ENCODE measurements around the gene RPRD1B. TPM values are rescaled to one million over a fixed set of nuclear protein-coding genes. Genes with fewer than 3 reads are reported as not detected.

The RPRD1B gene, protein sequence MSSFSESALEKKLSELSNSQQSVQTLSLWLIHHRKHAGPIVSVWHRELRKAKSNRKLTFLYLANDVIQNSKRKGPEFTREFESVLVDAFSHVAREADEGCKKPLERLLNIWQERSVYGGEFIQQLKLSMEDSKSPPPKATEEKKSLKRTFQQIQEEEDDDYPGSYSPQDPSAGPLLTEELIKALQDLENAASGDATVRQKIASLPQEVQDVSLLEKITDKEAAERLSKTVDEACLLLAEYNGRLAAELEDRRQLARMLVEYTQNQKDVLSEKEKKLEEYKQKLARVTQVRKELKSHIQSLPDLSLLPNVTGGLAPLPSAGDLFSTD
- 74.2 TPM for total RNA-seq
- long read RNA-seq, transcript RPRD1B-204 (2 exons, 571 nt): minor isoform, 9 of 68 reads
- long read RNA-seq, transcript RPRD1B-205 (2 exons, 554 nt): minor isoform, 9 of 68 reads
- long read RNA-seq, transcript RPRD1B-201 (7 exons, 3,874 nt): major isoform, 24 of 68 reads
- long read RNA-seq, partial matches to known transcripts: 9 of 68 reads
- long read RNA-seq, other reads (novel, unspliced or antisense): 17 of 68 reads

DNA sequence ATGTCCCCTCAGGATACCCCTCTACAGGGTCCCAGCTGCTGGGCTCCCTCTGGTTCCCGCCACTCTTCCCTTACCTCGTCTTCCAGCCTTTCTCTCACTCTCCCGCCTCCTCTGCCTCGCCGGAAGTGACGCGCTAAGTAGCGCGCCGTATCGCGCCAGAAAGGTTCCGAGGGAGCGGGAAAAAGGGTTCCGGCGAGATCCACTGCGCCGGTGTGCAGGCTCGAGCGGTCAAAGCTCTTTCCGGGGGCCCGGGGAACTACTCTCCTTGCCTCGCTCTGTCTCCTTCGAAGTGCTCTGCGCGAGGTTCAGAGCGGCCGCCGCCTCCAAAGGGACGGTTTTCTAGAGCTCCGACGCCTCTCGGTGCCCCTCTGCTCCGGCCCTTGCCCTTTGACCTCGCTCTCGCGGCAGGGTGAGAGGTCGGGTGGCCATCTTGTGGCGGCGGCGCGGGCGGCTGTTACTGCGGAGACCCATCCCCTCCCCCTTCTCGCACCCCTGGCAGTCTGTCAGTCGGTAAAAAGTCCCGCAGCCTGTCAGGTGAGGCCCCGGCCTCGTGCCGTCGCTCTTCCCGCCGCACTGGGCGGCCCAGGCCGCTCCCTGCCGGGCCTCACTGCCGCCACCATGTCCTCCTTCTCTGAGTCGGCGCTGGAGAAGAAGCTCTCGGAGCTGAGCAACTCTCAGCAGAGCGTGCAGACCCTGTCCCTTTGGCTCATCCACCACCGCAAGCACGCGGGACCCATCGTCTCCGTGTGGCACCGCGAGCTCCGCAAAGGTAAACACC is at the start of gene RPRD1B, which contains the start of gene TTI1:
RPRD1B (plus strand) TSS at position 417 of the 778 bp plus-strand sequence; CDS start at position 619, 202 bp downstream.
TTI1 (minus strand) TSS at position 127 of the 778 bp plus-strand sequence. CDS start 19,640 bp downstream, outside the sequence.
- ATAC-seq (ENCODE audit: poor library complexity) (peak; percentile 98), DNase-seq (peak; percentile 95)
- intact Hi-C loops (cut with DNase I): no loop called here

DNA sequence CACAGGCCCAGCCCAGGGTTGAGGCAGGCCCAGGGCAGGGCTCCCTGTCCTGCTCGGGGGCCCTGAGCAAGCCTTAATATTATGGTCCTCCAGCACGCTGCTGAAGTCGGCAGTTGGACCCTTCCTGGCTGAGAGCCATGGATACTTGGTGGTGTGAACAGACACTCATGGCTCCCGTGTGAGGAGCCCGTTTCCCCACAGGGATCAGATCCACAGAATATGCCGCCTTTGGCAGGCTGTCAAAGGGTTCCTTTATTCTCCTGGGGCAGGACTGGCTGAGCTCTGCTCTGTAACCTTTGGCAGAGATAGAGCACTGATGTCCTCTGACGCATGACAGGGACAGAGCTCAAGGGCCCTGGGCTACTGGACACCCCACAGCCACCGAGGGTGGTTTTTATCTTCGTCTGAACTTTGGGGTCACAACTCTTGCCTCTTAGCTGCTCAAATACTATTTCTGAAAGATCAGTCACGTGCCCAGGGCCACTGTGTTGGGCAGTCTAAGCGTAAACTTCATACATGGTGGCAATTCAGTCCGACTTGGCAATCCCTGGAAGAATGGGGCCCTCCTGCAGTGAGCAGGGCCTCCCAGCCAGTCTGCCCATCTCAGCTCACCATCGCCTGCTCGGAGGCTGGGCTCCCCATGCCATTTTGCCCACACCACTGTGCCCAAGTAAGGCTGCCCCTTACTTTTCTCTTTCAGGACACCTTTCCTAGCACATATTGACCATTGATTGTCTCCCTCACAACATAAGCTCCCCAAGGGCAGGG is 49.3 kb upstream of the RPRD1B start:
- intact Hi-C loops (cut with DNase I): loop anchor here (5.0 kb wide), 1 partner anchor 82 kb away; the partner anchor contains the start of gene VSTM2L
- ATAC-seq (ENCODE audit: poor library complexity): peak; percentile 51
- peak; percentile 63 for DNase-seq

DNA sequence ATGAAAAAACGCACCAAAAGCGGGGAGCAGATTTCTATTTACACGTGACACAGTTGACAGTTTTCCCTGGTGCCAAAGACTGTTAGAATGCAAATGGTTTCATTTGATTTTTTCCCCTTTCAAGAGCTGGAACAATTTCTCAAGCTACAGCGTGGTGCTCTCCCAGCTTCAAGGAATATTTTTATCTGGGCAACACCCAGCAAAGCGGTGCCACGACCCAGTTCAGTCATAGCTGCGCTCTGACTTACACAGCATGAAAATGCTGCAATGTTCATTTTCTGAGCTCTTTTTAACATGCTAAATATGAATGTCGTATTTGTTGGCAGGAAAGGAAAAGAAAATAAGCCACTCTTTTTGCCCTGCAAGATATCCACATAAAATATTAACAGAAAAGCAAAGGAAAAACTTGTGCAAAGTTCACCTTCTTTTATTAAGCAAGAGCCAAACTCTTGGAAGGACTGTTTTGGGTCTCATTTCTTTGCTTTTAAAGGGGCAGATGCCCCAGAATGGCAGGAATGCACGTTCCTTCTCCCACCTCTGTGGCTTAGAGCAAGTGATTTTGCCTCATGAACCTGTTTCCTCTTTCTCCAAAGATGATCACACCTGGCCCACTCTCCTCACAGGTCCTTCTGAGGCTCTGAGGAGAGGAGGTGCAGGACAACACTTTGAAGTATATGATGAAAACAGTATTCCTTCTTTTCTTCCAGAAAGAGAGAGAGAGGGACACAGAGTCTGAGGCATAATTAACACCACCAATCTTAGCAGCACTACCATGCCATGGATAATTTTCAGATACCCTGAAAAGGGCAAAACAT is 47.3 kb upstream of the RPRD1B start:
- intact Hi-C loops (cut with DNase I): no loop called here
- DNase-seq: no peak
- peak; percentile 23 for ATAC-seq (ENCODE audit: poor library complexity)

DNA sequence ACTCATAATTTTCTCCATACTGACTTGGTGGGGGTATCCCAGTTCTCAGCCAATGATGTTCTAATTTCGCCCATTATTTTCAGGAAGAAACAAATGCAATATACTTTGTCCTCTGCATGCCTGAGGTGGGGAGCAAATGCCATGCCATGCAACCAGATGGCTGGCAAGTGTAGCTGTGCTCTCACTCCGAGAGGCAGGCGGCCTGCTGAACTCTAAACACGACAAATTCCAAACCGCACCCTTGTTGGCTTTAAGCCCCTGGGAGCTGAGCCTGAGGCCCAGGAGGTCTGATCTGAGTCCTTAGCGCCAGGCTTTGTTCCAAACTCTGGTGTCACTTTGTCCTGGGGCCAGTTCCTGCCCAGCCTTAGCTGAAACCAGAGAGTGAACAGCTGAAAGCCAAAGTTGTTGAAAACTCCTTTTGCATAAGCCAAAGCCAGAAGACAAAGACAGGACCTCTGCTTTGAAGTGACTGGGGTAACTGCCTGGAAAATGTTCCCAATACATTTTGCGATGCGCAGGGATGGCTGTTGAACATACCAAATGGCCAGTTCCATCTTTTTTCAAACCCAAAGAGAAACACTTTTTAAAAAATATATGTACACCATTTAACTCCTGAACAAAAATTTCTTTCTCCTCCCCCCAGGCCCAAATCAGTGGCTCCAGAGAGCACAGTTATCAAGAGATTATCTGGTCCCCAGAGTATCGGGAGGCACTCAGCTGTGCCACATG is 46.5 kb upstream of the RPRD1B start:
- ATAC-seq (ENCODE audit: poor library complexity): peak; percentile 69
- DNase-seq: peak; percentile 86
- intact Hi-C loops (cut with DNase I): no loop called here

DNA sequence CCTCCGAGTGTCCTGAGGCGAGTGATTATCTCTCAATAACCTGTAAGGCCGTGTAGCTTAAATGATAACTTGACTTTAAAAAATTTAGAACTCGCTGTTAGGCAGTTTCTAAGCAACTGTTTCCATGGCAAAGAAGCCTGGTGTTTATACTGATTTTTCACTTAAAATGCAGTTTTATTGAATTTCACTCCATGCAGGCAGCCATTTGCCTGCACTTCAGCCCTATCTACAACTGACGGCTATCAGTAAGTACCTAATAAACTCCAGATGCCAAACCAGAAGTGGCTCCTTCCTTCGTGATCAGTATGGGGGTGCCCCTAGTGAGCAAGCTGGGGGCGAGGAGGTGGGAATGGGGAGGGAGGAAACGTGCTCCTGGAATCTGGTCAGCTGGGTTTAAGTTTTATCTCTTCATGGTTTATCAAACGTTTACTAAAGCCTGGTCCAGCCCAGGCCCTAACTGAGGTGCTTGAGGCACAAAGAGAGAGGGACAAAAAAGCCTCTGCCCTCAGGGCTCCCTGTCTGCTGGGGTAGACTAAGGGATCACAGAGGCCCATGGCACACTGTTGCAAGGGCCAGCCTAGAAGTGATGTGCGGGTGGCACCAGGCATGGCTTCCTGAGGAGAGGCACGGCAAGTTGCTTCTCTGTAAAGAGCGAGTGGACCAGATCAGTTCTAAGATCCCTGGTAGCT is 45.8 kb upstream of the RPRD1B start:
- DNase-seq: no peak
- intact Hi-C loops (cut with DNase I): no loop called here
- no peak for ATAC-seq (ENCODE audit: poor library complexity)

DNA sequence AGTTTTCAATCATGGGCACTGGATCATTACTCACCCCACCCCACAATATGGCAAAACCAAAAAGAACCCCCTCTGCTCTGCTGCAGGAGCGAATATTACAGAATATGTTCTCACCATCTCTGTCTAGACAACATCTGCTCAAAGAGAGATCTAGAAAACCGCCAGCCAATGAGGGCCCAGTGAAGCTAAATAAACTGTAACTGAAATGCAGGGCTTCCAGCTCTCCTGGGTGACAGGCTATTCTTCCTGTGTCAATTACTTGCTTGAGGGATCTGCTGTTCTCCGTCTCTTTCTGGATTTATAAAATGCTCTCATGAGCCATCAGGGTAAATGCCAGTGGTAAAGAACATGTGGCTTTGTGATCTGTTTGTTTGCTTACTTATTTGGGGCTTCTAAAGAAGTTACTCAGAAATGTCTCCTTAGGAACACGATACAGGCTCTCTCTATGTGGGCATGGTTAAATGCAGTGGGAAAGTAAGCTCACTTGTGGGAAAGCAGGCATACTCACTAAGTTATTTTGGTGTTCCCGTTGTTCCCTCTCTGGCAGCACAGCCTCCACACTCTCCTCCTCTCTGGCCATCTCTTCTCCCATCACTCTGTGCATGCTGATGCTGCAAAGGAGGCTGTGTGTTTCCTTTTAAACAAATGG is 45.1 kb upstream of the RPRD1B start:
- ATAC-seq (ENCODE audit: poor library complexity) (no peak), DNase-seq (no peak)
- intact Hi-C loops (cut with DNase I): no loop called here

DNA sequence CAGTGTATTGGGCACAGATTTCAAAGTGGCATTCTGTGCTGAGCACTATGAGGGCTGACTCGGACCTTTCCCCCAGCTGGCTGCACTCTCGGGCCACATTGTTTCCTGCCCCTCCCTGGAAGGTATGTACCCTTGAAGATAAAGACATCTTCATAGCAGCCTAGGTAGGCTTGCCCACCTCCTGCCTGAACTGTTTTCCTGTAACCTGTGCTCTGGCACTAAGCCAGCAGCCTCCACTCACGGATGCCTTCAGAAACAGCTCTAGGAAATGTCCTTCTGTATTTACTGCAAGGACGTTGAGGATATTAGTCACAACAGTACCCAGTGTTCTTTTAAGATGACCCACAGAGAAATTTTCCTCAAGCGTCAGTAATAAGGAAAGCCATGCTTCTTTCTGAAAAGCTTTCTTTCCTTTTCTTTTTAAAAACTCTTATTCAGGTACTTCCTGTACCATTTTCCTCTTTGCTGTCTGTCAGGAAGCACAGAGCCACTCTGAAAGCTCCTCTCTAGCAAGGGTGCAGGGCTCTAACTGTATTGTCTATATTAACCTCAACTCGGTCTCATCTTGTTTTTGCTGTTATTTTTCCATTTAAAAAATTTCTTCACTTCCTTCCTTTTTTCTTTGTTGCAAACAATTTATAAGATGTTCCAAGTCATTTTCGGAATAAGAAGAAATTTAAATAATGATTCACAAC is 43.8 kb upstream of the RPRD1B start:
- DNase-seq (peak; percentile 56), ATAC-seq (ENCODE audit: poor library complexity) (peak; percentile 21)
- intact Hi-C loops (cut with DNase I): loop anchor here (10.0 kb wide), 2 partner anchors 235 to 425 kb away; no protein-coding TSS in a partner anchor

DNA sequence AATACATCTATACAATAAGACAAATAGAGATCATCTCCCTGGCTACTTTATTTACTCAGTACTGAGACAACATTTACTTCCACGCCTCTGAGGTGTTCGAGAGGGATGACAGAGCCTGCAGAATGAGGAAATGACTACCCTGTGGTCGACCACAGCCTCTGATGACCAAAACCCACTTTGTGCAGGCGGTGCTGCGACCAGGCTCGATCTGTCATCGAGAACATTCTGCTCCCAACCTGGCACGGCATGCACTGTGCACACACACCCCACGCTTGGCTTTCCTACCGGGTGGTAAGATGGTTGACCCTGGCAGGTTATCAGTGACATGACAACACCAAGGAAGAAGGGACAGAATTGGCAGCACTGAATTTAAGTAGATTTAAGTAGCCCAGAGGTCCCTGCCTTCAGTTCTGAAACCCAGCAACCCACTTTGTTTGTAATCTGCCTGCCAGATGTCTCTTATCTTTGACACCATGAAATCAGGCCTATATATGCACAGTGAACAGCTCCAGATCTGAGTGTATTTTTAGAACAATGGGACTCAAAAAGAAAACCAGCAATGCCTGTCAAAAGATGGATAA is 42.9 kb upstream of the RPRD1B start:
- intact Hi-C loops (cut with DNase I): loop anchor here (10.0 kb wide), 2 partner anchors 236 to 426 kb away; no protein-coding TSS in a partner anchor
- peak; percentile 75 for DNase-seq
- ATAC-seq (ENCODE audit: poor library complexity): peak; percentile 64

DNA sequence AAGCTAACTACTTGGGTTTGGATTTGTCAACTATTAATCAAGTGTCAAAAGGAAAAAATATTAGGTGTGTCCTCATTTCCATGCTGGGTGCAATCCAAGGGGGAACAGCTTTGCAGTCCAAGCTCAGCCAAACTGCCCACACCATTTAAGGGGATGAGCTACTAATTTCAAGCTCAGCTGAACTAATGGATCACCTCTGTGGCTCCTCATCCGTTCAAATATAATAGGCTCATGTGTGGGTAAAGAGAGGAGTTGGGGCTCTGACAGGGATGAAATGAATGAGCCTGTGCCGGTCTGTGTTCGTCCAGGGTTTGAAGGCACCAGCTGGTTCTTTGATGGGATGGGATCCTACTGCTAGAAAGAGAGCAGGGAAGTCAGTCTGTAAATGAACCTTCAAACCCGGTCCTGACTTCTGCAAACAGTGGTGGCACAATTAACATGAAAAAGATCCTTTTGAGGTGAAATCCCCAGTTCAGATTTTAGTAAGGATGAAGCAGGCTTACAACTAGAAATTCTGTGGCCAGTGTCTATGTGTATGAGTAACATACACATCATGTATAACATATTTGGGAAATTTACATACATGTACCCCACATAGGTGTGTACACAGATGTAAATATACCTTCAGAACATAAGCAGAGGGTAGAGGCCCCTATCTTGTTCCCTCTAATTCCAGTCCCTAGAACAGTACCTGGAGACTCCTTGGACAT is 42.2 kb upstream of the RPRD1B start:
- intact Hi-C loops (cut with DNase I): loop anchor here (10.0 kb wide), 2 partner anchors 237 to 427 kb away; no protein-coding TSS in a partner anchor
- ATAC-seq (ENCODE audit: poor library complexity): no peak

DNA sequence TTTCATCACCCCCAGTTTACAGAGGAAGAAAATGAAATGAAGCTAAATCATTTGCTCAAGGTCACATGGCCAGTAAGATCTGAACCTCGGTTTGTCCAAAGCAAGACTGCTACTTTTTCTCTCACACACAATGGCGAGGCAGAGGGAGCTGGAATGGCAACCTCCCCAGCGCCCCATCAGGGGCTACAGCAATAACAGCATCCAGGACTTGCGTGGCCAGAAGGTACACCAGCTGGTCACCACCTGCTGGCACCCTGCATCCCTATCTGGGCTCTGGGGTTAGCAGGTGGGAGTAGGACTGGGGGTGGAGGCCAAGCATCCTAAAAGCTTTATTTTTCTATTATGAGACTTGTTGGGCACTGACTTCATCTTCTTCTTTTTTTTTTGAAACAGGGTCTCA is 41.6 kb upstream of the RPRD1B start:
- intact Hi-C loops (cut with DNase I): loop anchor here (10.0 kb wide), 2 partner anchors 237 to 427 kb away; no protein-coding TSS in a partner anchor
- no peak for ATAC-seq (ENCODE audit: poor library complexity)
- DNase-seq: no peak

More for the DNA sequence above, 42.2 kb upstream of the RPRD1B start:
- no peak for DNase-seq

DNA sequence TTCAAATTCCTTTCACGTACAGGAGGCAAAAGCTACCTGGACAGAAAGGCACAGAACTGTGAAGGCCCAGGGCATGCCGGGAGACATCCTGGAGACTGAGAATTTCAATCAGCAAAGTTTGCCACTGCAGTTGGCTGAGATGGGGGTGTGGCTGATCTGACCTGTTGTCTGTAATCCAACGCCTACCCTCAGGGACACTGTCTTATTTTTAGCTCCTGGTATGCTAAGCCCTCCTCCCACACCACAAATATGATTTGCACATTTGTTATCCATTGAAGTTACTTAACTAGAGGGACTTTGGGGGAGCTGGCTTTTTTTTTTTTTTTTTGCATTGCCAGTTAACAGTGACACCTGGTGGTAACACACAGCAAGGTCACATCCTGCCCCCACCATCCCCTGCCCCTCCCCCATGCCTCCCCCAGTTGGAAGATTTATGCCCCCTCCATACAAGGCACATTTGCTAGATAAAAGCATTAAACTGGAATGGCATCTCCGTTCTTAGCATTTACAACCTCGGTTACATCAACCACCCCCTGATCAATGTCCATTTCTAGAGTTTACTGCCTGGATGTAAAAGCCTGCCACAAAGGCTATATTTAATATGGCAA is 40.6 kb upstream of the RPRD1B start:
- intact Hi-C loops (cut with DNase I): loop anchor here (10.0 kb wide), 2 partner anchors 238 to 428 kb away; no protein-coding TSS in a partner anchor
- peak; percentile 50 for DNase-seq

DNA sequence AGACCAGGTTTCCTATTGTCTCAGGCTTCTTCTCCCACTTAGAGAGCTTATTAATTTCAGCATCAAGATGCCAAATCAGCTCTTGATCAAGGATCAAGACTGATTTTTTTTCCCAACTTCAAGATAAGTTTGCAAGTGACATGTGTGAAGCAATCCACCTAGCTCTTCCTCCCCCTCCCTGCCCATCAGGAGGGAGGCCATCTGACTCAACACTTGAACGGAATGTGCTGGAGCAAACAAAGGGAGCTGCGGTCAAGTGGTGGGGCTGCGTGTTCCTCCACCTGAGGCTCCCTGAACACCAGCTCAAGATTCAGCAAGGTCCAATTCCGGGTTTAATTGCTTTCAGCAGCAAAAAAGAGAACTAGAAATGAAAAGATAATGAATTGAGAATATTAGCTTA is 39.0 kb upstream of the RPRD1B start:
- intact Hi-C loops (cut with DNase I): loop anchor here (10.0 kb wide), 2 partner anchors 240 to 430 kb away; no protein-coding TSS in a partner anchor
- no peak for ATAC-seq (ENCODE audit: poor library complexity)
- DNase-seq: no peak

More for the DNA sequence above, 40.6 kb upstream of the RPRD1B start:
- ATAC-seq (ENCODE audit: poor library complexity): peak; percentile 69

DNA sequence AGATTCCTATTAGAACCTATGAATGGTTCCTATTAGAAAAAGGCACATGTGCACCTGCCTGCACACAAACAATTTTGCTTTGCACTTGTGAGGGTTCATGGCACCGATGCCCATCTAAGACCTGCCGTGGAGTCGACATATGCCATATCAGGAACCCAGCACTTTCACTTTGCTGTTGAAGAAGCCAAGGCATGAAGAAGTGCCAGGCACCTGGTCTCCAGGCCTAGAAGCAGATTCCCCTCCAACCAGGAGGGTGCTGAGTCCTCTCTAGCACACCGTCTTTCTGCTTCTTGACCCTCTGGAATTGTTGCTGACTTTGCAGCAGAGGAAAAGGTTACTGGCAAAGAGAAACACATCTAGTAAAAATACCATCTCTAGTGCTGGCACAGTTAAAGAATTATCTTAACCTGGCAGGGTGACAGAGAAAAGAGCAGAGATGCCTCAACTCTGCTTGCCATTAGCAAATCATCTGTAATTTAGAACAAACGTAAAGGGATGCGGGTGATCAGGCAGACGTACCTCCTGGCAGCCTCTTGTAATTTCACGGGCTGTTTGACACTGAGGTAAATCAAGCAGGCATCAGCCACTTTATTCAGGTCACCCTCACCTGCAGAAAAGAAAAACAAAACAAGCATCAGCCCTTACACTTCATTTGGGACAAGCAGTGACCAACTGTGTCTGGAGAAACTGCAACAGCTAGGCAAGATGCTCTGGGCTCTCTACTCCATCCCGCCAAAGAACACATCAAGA is 37.5 kb upstream of the RPRD1B start:
- DNase-seq (no peak), ATAC-seq (ENCODE audit: poor library complexity) (no peak)
- intact Hi-C loops (cut with DNase I): loop anchor here (10.0 kb wide), 2 partner anchors 241 to 431 kb away; no protein-coding TSS in a partner anchor

All from Right ventricle myocardium superior (tissue), 1 donor.